KBM-7 (cell line): Measurements from ENCODE around the gene IL11.
A peak's percentile ranks its signal among the peaks of the same experiment; 100 is the strongest.

ENCODE experiments used
- DNase-seq: peaks from one replicate; pipeline ENCODE4 v3.0.0-alpha.2; 2015
- in situ Hi-C: fragments of 300-500 bp; cut with MboI; formaldehyde crosslinking; loops from 2 replicates; pipeline ENCODE4 v1.14.3; 2020; ENCODE audit warnings: low sequenced_read_pairs, low pct_unique_long_range_greater_than_20kb, mixed read lengths

Gene IL11

GRCh38 chr19:55355213-55355821, 14.9 kb downstream of the IL11 start:
- in situ Hi-C loops: no loop called here
- no peak for DNase-seq

DNA sequence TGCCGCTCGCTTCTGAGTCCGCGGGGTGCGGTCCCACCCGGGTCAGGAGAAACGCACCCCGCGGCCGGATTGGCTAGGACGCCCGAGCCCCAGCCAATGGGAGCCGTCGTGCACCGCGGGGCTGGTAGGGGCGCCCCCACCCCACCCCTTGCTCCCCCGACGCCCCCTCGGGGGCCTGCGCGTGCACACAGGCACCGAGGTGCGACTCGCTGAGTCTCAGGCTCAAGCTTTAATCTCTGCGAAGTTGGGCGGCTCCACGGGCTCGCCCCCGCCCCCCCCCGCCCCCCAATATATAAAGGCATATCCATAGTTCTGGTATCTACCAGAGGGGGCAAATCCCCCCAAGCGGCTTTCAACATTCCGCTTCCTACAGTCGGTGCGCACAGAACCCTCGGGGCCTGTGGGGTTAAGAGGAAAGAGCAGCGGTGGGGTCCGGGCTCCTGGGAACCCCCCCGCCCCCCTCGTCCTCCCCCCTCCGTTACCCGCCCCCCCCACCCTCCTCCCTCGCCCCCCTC, 15.5 kb downstream of the IL11 start, which contains the start of gene COX6B2:
Gene COX6B2 (minus strand): TSS at position 22 of the 515 bp plus-strand sequence. CDS start 198 bp downstream, outside the sequence.
- no peak for DNase-seq
- in situ Hi-C loops: no loop called here

- DNase-seq: peak; percentile 81
- in situ Hi-C loops: no loop called here
Measured at GRCh38 chr19:55353803-55354697, 16.2 kb downstream of the IL11 start.

DNA sequence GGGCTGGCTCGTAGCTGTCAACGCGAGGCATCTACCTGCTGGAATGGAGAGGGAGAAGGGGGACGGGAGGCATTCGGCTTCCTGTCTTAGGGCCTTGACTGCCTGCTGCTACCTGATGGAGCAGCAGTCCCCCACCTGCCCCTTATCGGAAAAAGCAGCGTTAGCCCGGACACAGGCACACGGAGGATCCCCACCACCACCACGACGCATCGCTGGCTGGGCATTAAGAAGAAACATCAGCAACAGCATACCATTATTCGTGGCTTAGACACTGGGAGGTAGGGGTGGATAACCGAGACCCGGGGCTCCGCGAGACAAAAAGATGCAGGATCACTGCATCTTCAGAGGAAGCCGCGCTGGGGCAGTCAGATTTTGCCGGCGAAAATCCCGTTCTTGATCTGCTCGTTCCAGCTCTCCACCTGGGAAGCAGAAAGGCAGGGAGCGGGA, 16.9 kb downstream of the IL11 start:
- in situ Hi-C loops: no loop called here
- no peak for DNase-seq

DNA sequence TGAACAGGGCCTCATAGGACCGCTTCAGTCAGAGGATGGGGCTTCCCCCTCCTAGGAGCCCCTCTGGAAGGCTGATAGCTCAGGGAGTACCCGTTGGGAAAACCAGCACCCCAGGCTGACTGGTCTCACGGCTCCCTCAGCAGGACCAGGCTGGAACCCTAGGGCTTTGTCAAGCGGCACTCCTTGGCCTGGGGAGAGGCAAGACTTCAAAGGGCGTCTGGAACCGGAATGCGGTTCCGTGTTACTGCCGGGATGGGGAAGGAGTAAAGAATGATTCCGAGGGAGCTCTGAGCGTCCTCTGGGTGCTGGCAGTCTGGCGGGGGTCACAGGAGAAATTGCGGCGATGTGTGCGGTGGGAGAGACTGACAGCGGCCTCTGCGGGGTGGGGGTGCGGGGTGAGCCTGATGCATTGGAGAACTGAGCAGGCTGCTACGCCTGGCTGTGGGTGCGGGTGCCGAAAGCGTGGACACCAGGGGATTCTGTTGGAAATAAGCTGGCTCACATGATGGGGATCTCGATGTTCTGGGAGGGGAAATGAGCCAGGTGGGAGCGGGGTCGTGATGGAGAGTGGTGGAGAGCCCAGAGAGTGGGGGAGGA, 17.6 kb downstream of the IL11 start:
- DNase-seq: no peak
- in situ Hi-C loops: no loop called here

- DNase-seq: no peak
- in situ Hi-C loops: no loop called here
Measured at GRCh38 chr19:55352040-55352439, 18.2 kb downstream of the IL11 start.

DNA sequence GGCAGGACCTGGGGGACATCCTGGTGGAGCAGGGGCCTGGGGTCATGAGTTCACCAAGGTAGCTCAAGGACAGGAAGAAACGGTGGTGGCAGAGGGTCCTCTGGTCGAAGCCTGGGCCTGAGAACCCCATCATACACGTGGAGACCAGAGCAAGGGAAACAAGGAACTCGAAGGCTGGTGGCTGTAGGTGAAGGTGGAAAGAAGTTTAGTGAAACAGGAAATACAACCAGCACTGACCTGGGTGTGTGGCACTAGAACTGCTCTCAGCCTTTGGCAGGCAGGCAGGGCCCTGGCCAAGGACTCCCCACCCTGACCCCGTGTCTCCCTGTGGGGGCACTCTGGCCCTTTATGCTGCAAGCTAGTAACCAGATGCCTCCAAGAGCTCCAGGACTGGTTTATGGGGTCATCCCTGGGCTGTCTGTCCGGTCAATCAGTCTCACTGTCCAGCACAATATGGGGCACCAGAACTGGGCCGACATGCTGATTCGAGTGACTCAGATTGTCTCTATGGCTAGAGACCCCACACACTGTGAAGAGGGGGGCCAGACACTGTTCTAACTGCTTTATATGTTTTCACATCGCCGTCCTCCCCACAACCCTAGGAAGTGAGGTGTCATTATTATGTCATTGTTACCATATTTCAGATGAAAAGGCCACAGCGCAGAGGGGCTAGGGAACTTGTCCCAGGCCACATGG, 19.5 kb downstream of the IL11 start:
- in situ Hi-C loops: no loop called here
- DNase-seq: no peak

DNA sequence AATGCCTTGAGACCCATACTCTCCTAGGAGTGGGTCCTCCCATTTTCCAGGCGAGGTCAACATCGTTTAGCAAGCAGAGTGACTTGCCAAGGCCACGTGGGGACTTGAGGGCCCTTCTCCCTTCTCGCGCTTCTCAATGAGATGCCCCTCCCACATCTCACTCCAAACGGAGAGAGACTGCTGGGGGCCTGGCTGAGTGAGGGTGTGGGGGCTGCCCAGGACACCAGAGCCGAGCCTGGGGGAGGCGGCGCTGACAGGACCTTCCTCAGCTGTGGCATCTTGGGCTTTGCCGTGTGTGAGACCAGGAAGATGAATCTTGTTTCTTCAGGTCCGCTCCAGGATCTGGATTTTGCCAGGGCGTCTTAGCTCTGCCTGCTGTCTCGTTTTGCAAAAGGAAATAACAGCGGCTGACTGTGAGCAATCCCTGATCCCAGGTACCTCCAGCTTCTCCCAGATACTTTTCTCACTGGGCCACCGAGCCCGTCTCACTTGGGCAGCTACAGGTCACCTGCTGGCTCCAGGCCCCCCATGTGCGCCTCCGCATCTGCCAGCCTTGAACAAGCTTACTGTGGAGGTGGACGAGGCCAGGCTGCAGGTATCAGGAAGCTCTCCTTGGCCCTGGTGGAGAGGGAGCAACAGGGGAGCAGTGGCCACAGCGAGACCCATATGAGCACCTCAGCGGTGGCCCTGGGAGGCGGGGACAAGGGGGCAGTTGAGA, 21.8 kb downstream of the IL11 start:
- in situ Hi-C loops: no loop called here
- DNase-seq: no peak

DNA sequence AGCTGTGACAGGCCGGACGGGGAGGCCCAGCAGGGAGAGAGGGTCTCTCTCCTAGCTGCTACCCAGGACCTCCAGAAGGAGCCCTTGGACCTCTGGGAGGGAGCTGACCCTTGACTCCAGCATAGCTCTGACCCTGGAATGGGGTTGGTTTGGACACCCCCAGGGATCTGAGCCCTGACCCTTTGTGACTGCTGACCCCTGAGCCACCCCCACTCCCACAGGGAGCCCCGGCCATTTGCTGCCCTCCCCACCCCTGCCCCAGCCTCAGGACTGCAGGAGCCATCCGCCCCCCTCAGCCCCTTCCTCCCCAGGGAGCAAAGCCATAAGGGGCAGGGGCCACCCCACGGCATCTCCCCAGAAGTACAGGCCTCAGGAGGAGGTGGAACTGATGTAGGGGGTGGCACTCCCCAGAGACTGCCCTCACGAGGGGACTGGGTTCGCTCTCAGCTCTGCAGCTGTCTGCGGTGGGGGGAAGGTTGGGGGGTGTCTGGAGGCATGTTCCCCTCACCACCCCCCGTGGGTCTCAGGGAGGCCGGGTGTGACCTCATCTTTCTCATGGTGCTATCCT, 22.7 kb downstream of the IL11 start:
- no peak for DNase-seq
- in situ Hi-C loops: no loop called here

DNA sequence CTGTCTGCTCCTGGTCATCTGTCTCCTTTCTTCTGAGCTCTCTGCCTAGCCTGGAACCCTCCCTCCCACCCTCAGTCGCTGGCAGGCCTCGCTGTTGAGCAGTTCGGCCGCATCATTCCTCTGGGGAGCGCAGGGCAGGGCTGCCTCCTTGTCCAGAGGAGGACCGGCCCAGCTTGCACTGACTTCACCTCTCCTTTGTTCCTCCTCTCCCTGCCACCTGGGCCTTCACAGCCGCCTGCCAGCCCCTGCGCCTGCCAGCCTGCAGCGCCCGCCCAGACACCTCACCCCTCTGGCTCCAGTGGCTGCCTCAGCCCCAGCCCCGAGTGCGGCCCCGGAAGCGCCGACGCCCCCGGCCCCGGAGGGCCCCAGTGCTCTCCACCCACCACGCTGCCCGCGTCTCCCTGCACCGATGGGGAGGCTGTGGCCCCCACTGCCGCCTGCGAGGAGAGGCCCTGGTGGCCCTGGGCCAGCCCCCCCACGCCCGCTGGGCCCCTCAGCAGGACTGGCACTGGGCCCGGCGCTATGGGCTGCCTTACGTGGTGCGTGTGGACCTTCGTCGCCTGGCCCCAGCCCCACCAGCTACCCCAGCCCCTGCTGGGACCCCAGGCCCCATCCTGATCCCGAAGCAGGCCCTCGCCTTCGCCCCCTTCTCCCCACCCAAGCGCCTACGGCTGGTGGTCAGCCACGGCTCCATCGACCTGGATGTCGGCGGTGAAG, 23.4 kb downstream of the IL11 start:
- in situ Hi-C loops: no loop called here
- DNase-seq: no peak

- no peak for DNase-seq
- in situ Hi-C loops: no loop called here
Measured at GRCh38 chr19:55345818-55346724, 24.2 kb downstream of the IL11 start.

- in situ Hi-C loops: no loop called here
- no peak for DNase-seq
Measured at GRCh38 chr19:55345101-55345817, 25.0 kb downstream of the IL11 start.

- in situ Hi-C loops: no loop called here
- no peak for DNase-seq
Measured at GRCh38 chr19:55344444-55344843, 25.8 kb downstream of the IL11 start.

- no peak for DNase-seq
- in situ Hi-C loops: no loop called here
Measured at GRCh38 chr19:55341595-55342531, 28.4 kb downstream of the IL11 start.

- in situ Hi-C loops: no loop called here
- peak; percentile 35 for DNase-seq
Measured at GRCh38 chr19:55341171-55341588, 29.1 kb downstream of the IL11 start.
